Neural progenitor cell (in vitro differentiated cells): ENCODE data around the gene ASB13. TPM values are rescaled to one million over a fixed set of nuclear protein-coding genes. Genes with fewer than 3 reads are reported as not detected.

ENCODE experiments used
- DNase-seq: peaks from one replicate; pipeline ENCODE4 v3.0.0-alpha.2; 2016; ENCODE audit warnings: low spot score
- H2AFZ ChIP-seq: fragments of 200-600 bp; sonication (generic); replicated peaks from 2 replicates; pipeline ENCODE4 v1.6.1; 2016; ENCODE audit warnings: antibody characterized with exemption
- H3F3A ChIP-seq: fragments of 200-600 bp; sonication (generic); 2 replicates; pipeline ENCODE4 v1.6.1; 2016; ENCODE audit warnings: antibody characterized with exemption, low read depth
- H3K27ac ChIP-seq: fragments of 200-600 bp; sonication (generic); 2 replicates; pipeline ENCODE4 v1.5.1; 2016; ENCODE audit warnings: mild to moderate bottlenecking
- H3K27me3 ChIP-seq: fragments of 200-600 bp; sonication (generic); 2 replicates; pipeline ENCODE4 v1.6.1; 2016; ENCODE audit warnings: mild to moderate bottlenecking, moderate library complexity
- H3K36me3 ChIP-seq: fragments of 200-600 bp; sonication (generic); 2 replicates; pipeline ENCODE4 v1.5.1; 2016
- H3K4me1 ChIP-seq: fragments of 200-600 bp; sonication (generic); 2 replicates; pipeline ENCODE4 v1.6.1; 2016; ENCODE audit warnings: mixed run types
- H3K4me2 ChIP-seq: fragments of 200-600 bp; sonication (generic); 2 replicates; pipeline ENCODE4 v1.6.1; 2016
- H3K4me3 ChIP-seq: fragments of 200-600 bp; sonication (generic); 2 replicates; pipeline ENCODE4 v1.5.1; 2016
- H3K79me2 ChIP-seq: fragments of 200-600 bp; sonication (generic); 2 replicates; pipeline ENCODE4 v1.6.1; 2016; ENCODE audit warnings: low read depth
- H3K9ac ChIP-seq: fragments of 200-600 bp; sonication (generic); 2 replicates; pipeline ENCODE4 v1.6.1; 2016
- H3K9me3 ChIP-seq: fragments of 200-600 bp; sonication (generic); 2 replicates; pipeline ENCODE4 v1.5.1; 2016; ENCODE audit warnings: low read depth
- H4K20me1 ChIP-seq: fragments of 200-600 bp; sonication (generic); 2 replicates; pipeline ENCODE4 v1.6.1; 2016; ENCODE audit warnings: low read depth
- H3K27ac Mint-ChIP-seq: 3 replicates; pipeline ENCODE4 v1.8.0; 2021; ENCODE audit warnings: mixed read lengths
- H3K27me3 Mint-ChIP-seq: 2 replicates; pipeline ENCODE4 v1.8.0; 2022; ENCODE audit warnings: low read depth, mild to moderate bottlenecking, inconsistent platforms, moderate library complexity, mixed read lengths; ENCODE audit not compliant: insufficient read depth
- H3K36me3 Mint-ChIP-seq: 3 replicates; pipeline ENCODE4 v1.8.0; 2021; ENCODE audit warnings: mixed read lengths
- H3K4me1 Mint-ChIP-seq: 3 replicates; pipeline ENCODE4 v1.8.0; 2021; ENCODE audit warnings: mixed read lengths
- H3K4me3 Mint-ChIP-seq: 3 replicates; pipeline ENCODE4 v1.8.0; 2021; ENCODE audit warnings: mild to moderate bottlenecking, moderate library complexity, mixed read lengths
- H3K9me3 Mint-ChIP-seq: 3 replicates; pipeline ENCODE4 v1.8.0; 2020; ENCODE audit warnings: mixed read lengths
- EZH2 ChIP-seq: fragments of 200-600 bp; sonication (generic); IDR thresholded peaks from 2 replicates; pipeline ENCODE4 v1.6.1; 2017; ENCODE audit warnings: antibody characterized with exemption, mild to moderate bottlenecking, moderate library complexity
- EZH2phosphoT487 ChIP-seq: fragments of 200-600 bp; sonication (generic); IDR thresholded peaks from 2 replicates; pipeline ENCODE4 v1.6.1; 2017; ENCODE audit warnings: antibody characterized with exemption
- total RNA-seq: library from RNA; depleted of rRNA; stranded (reverse); fragments of >200 nt; gene quantifications from 2 replicates; pipeline ENCODE4 v1.2.3, GENCODE V29; 2015; ENCODE audit warnings: low replicate concordance
- TF ChIP-seq, protein P1 (sequence below): fragments of 200-600 bp; sonication (generic); IDR thresholded peaks from 2 replicates; pipeline ENCODE4 v1.5.1; 2017; ENCODE audit warnings: antibody characterized with exemption, mild to moderate bottlenecking

Gene ASB13
- total RNA-seq, 1 donor from 2014 or later: 15.0 TPM

- H3K27me3 ChIP-seq: no peaks in the 10 kb centered on the region
Observed at GRCh38 chr10:5647507-5648240, 18.7 kb downstream of the ASB13 start.

DNA sequence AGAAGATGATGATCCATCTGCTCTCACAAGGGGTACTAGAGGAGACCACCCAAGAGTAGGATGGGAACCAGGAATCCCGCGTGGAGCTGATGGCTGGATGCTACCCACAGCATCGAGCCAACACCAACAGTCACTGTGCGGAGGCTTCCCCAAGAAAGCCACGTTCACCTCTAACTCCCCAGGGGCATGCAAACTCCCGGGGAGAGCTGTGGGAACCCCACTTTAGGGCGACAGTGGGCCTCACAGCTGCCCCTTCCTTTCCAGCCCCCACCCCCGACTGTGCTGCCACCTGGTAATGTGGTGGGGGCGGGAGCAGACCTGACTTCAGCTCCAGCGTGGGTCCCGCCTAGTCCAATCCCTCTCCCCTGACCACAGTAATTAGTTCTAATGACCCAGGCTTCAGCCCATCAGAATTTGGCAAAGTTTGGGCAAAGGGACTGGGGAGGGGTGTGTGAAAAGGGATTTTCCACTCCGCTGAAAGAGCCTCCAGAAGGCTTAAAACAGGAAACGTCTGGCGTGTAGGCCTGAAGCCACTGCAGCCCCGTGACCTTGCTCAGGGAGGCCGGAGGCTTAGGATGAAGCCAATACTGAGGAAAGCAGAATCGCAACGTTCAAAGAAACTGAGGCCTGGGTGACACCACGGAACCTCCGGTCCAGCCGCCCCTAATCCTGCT, 20.3 kb downstream of the ASB13 start:
- H3K27ac Mint-ChIP-seq: no peak overlapping the region
- Histone ChIP-seq H2AFZ (no peak overlapping the region), H3K4me2 (no peak overlapping the region), H3K27ac (no peak overlapping the region), H3K9me3 (no peaks in the 10 kb centered on the region), H3K79me2 (no peaks in the 10 kb centered on the region), H3K4me1 (no peaks in the 10 kb centered on the region), H4K20me1 (no peaks in the 10 kb centered on the region), H3F3A (no peaks in the 10 kb centered on the region), H3K9ac (no peak overlapping the region), H3K4me3 (no peak overlapping the region), H3K27me3 (no peaks in the 10 kb centered on the region), H3K36me3 (no peaks in the 10 kb centered on the region)
- TF ChIP-seq, protein P1, sequence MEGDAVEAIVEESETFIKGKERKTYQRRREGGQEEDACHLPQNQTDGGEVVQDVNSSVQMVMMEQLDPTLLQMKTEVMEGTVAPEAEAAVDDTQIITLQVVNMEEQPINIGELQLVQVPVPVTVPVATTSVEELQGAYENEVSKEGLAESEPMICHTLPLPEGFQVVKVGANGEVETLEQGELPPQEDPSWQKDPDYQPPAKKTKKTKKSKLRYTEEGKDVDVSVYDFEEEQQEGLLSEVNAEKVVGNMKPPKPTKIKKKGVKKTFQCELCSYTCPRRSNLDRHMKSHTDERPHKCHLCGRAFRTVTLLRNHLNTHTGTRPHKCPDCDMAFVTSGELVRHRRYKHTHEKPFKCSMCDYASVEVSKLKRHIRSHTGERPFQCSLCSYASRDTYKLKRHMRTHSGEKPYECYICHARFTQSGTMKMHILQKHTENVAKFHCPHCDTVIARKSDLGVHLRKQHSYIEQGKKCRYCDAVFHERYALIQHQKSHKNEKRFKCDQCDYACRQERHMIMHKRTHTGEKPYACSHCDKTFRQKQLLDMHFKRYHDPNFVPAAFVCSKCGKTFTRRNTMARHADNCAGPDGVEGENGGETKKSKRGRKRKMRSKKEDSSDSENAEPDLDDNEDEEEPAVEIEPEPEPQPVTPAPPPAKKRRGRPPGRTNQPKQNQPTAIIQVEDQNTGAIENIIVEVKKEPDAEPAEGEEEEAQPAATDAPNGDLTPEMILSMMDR: no peak
- no peak for TF ChIP-seq EZH2phosphoT487
- TF ChIP-seq EZH2: no peak
- no peak overlapping the region for H3K4me3 Mint-ChIP-seq
- H3K27me3 Mint-ChIP-seq: peaks cover 4% of the 10 kb centered on the region
- no peak for DNase-seq
- H3K4me1 Mint-ChIP-seq: peaks cover 40% of the 10 kb centered on the region
- peaks cover 20% of the 10 kb centered on the region for H3K36me3 Mint-ChIP-seq
- no peaks in the 10 kb centered on the region for H3K9me3 Mint-ChIP-seq

More at GRCh38 chr10:5647507-5648240, 18.7 kb downstream of the ASB13 start:
- H3K4me1 Mint-ChIP-seq: peaks cover 40% of the 10 kb centered on the region
- Histone ChIP-seq H3K9me3 (no peaks in the 10 kb centered on the region), H2AFZ (no peak overlapping the region), H3K27ac (no peak overlapping the region), H3K4me2 (no peak overlapping the region), H3K9ac (no peak overlapping the region), H4K20me1 (no peaks in the 10 kb centered on the region), H3K36me3 (no peaks in the 10 kb centered on the region), H3K4me3 (no peak overlapping the region), H3K79me2 (no peaks in the 10 kb centered on the region), H3F3A (no peaks in the 10 kb centered on the region), H3K4me1 (no peaks in the 10 kb centered on the region)
- DNase-seq: no peak
- TF ChIP-seq, protein P1: no peak
- TF ChIP-seq EZH2 (no peak), EZH2phosphoT487 (no peak)
- H3K27me3 Mint-ChIP-seq: peaks cover 4% of the 10 kb centered on the region
- H3K36me3 Mint-ChIP-seq: peaks cover 12% of the 10 kb centered on the region
- no peak overlapping the region for H3K4me3 Mint-ChIP-seq
- no peaks in the 10 kb centered on the region for H3K9me3 Mint-ChIP-seq
- no peak overlapping the region for H3K27ac Mint-ChIP-seq

- TF ChIP-seq EZH2: no peak
- TF ChIP-seq, protein P1: no peak
- no peak for TF ChIP-seq EZH2phosphoT487
- no peaks in the 10 kb centered on the region for H3K79me2 ChIP-seq
- Mint-ChIP-seq H3K27ac (peak overlapping the region; percentile 61), H3K36me3 (peaks cover 20% of the 10 kb centered on the region), H3K9me3 (no peaks in the 10 kb centered on the region), H3K4me3 (peak overlapping the region; percentile 49), H3K4me1 (peaks cover 40% of the 10 kb centered on the region), H3K27me3 (peaks cover 3% of the 10 kb centered on the region)
- no peaks in the 10 kb centered on the region for H3F3A ChIP-seq
- no peak overlapping the region for H3K4me2 ChIP-seq
- H2AFZ ChIP-seq: no peak overlapping the region
- H3K27ac ChIP-seq: no peak overlapping the region
- no peak for DNase-seq
- H3K4me3 ChIP-seq: no peak overlapping the region
- H3K9ac ChIP-seq: no peak overlapping the region
- no peaks in the 10 kb centered on the region for H3K36me3 ChIP-seq
- no peaks in the 10 kb centered on the region for H3K4me1 ChIP-seq
- H3K9me3 ChIP-seq: no peaks in the 10 kb centered on the region
- H3K27me3 ChIP-seq: no peaks in the 10 kb centered on the region
- no peaks in the 10 kb centered on the region for H4K20me1 ChIP-seq
Observed at GRCh38 chr10:5645375-5645774, 21.0 kb downstream of the ASB13 start.
